Endothelial cell of umbilical vein (primary cell): ENCODE results near the gene SULT2B1. TPM values are rescaled to one million over a fixed set of nuclear protein-coding genes. Genes with fewer than 3 reads are reported as not detected.
A peak's percentile ranks its signal among the peaks of the same experiment; 100 is the strongest.

Experiments
- BruUV-seq: library from RNA; stranded (reverse); fragments of 400-500 nt; replicated peaks from 2 replicates; lab custom pipeline; 2021; lab: Mats Ljungman, UMichigan
- CTCF ChIA-PET: fragments of 300-600, 350-600 bp; sonication (Branson Sonifier 250); formaldehyde crosslinking; loops from one replicate; lab custom pipeline; 2021; ENCODE audit warnings: antibody characterized with exemption, inconsistent platforms; lab: Charles Lee
- POLR2A ChIA-PET: fragments of 300-600, 350-600 bp; sonication (Branson Sonifier 250); formaldehyde crosslinking; loops from one replicate; lab custom pipeline; 2021; ENCODE audit warnings: antibody characterized with exemption, inconsistent platforms; lab: Charles Lee
- DNase-seq: peaks from one replicate; pipeline ENCODE4 v3.0.0-alpha.2; 2011; ENCODE audit warnings: low read depth, low spot score
- FAIRE-seq: peaks from 2 replicates; lab custom pipeline; 2011; peaks lifted over from hg19 to GRCh38; lab: Jason Lieb, UNC
- H2AFZ ChIP-seq: 2 replicates; pipeline ENCODE4 v1.6.0; 2012; ENCODE audit warnings: low read depth, low read length, control low read depth, inconsistent platforms
- H3K27ac ChIP-seq: 2 replicates; pipeline ENCODE4 v1.5.1; 2011; ENCODE audit warnings: low read depth, mild to moderate bottlenecking, control low read depth, low read length, moderate library complexity; ENCODE audit not compliant: insufficient read depth
- H3K27me3 ChIP-seq, 2 experiments: 2 replicates each; pipeline versions ENCODE4 v1.6.0 to v1.6.1; 2011; ENCODE audit warnings: low read length in 2 of 2, mixed read lengths in 1 of 2; ENCODE audit not compliant: control insufficient read depth in 2 of 2, insufficient read depth in 2 of 2
- H3K36me3 ChIP-seq, 2 experiments: 2 replicates in 1 of 2; 3 replicates in 1 of 2; pipeline ENCODE4 v1.5.1; 2011; ENCODE audit warnings: low read length in 2 of 2, mild to moderate bottlenecking in 1 of 2, moderate library complexity in 1 of 2; ENCODE audit not compliant: control insufficient read depth in 2 of 2, insufficient read depth in 2 of 2; ENCODE audit errors: extremely low read depth in 1 of 2
- H3K4me1 ChIP-seq: 3 replicates; pipeline ENCODE4 v1.5.1; 2011; ENCODE audit warnings: mild to moderate bottlenecking, low read length; ENCODE audit not compliant: control insufficient read depth, insufficient read depth; ENCODE audit errors: extremely low read depth
- H3K4me2 ChIP-seq: 2 replicates; pipeline ENCODE4 v1.6.1; 2011; ENCODE audit warnings: low read length, control low read depth, mixed read lengths; ENCODE audit not compliant: insufficient read depth
- H3K4me3 ChIP-seq, 3 experiments: fragments of 200-600 bp in 1 of 3; sonication (generic), shearing (Covaris generic) in 1 of 3; replicated peaks in 1 of 3; 2 replicates each; pipeline ENCODE4 v1.5.1; 2011 to 2016; ENCODE audit warnings: control low read depth in 3 of 3, low read length in 3 of 3, mild to moderate bottlenecking in 2 of 3, inconsistent platforms in 1 of 3, low read depth in 1 of 3, moderate library complexity in 1 of 3; ENCODE audit not compliant: insufficient read depth in 1 of 3
- H3K79me2 ChIP-seq: 2 replicates; pipeline ENCODE4 v1.6.0; 2012; ENCODE audit warnings: low read length, inconsistent platforms; ENCODE audit not compliant: control insufficient read depth, insufficient read depth
- H3K9ac ChIP-seq: replicated peaks from 2 replicates; pipeline ENCODE3; 2011; ENCODE audit warnings: low read length, control low read depth; ENCODE audit not compliant: insufficient read depth; ENCODE audit errors: extremely low read depth
- H3K9me1 ChIP-seq: replicated peaks from 3 replicates; pipeline ENCODE4 v1.6.0; 2011; ENCODE audit warnings: mild to moderate bottlenecking, low read length; ENCODE audit not compliant: control insufficient read depth, insufficient read depth; ENCODE audit errors: extremely low read depth
- H3K9me3 ChIP-seq: replicated peaks from 2 replicates; pipeline ENCODE4 v1.5.1; 2012; ENCODE audit warnings: low read length, inconsistent platforms; ENCODE audit not compliant: control insufficient read depth, insufficient read depth
- H4K20me1 ChIP-seq: replicated peaks from 2 replicates; pipeline ENCODE3; 2011; ENCODE audit warnings: mild to moderate bottlenecking, low read length; ENCODE audit not compliant: control insufficient read depth, insufficient read depth; ENCODE audit errors: extremely low read depth
- CTCF ChIP-seq, 2 donors: IDR thresholded peaks; 1 replicate in 1 of 2; 2 replicates in 1 of 2; pipeline ENCODE4 v1.5.1; 2011; ENCODE audit warnings: low read length in 2 of 2, mild to moderate bottlenecking in 2 of 2, moderate library complexity in 2 of 2, control low read depth in 1 of 2, inconsistent platforms in 1 of 2, low read depth in 1 of 2; ENCODE audit not compliant: insufficient read depth in 1 of 2; ENCODE audit errors: extremely low read depth in 1 of 2
- GATA2 ChIP-seq: IDR thresholded peaks from 2 replicates; pipeline ENCODE4 v1.7.0; 2011; ENCODE audit warnings: low read depth, mild to moderate bottlenecking, moderate library complexity, mixed read lengths, low read length; ENCODE audit not compliant: insufficient read length, insufficient read depth
- JUN ChIP-seq: IDR thresholded peaks from 2 replicates; pipeline ENCODE4 v1.6.1; 2011; ENCODE audit warnings: borderline replicate concordance, low read depth; ENCODE audit not compliant: insufficient read length, insufficient read depth
- MAX ChIP-seq: IDR thresholded peaks from 2 replicates; pipeline ENCODE4 v1.6.1; 2011; ENCODE audit not compliant: insufficient read depth, insufficient read length
- POLR2A ChIP-seq: IDR thresholded peaks from 2 replicates; pipeline ENCODE4 v1.6.1; 2012; ENCODE audit warnings: low read depth, mild to moderate bottlenecking, control low read depth, low read length
- POLR2AphosphoS5 ChIP-seq: IDR thresholded peaks from 2 replicates; pipeline ENCODE4 v1.6.1; 2012; ENCODE audit warnings: low read depth, mild to moderate bottlenecking, control low read depth, low read length, moderate library complexity; ENCODE audit not compliant: insufficient read depth
- dilution Hi-C: fragments of 300-500 bp; cut with MboI; formaldehyde crosslinking; loops from one replicate; pipeline ENCODE4 v1.15.0; 2019; ENCODE audit warnings: low sequenced_read_pairs; ENCODE audit not compliant: extremely low pct_ligation_motif_present
- intact Hi-C: fragments of 100-400 bp; cut with micrococcal nuclease; formaldehyde crosslinking; loops from one replicate; pipeline ENCODE4 v1.10.0; 2022
- polyA plus RNA-seq, 4 experiments: library from polyadenylated mRNA; depleted of rRNA in 3 of 4; stranded (reverse) in 3 of 4; unstranded in 1 of 4; fragments of >200 nt; gene quantifications; 2 replicates each; pipeline versions ENCODE4 v1.2.1 to v1.2.3, GENCODE V29; 2011 to 2012; ENCODE audit warnings: missing spikeins in 1 of 4
- total RNA-seq: library from RNA; stranded (reverse); gene quantifications from 2 replicates; pipeline ENCODE4 v1.2.3, GENCODE V29; 2021

The SULT2B1 gene
- total and polyA plus RNA-seq, 2 donors (not counting 3 experiments of a cell fraction or from before 2014, with no cell fraction given), result not detected

GRCh38 chr19:48630296-48631063 is 78.5 kb downstream of the SULT2B1 start:
- BruUV-seq, result no TSS peak
- dilution Hi-C loops, result no loop called here
- Histone ChIP-seq H3K9ac (peak overlapping the region; percentile 48), H3K9me3 (no peaks in the 10 kb centered on the region), H3K79me2 (no peaks in the 10 kb centered on the region), H4K20me1 (no peaks in the 10 kb centered on the region), H3K4me2 (peak overlapping the region; percentile 60), H3K9me1 (no peaks in the 10 kb centered on the region), H3K4me3 (peak overlapping the region; percentile 6 to 19 (median 17)), H3K27ac (peak overlapping the region; percentile 13), H2AFZ (peak overlapping the region; percentile 33), H3K27me3 (no peaks in the 10 kb centered on the region), H3K4me1 (peaks cover 25% of the 10 kb centered on the region), H3K36me3 (peaks cover 0 to 2% of the 10 kb centered on the region in 2 experiments)
- peak; percentile 58 for FAIRE-seq
- peak; percentile 70 for DNase-seq
- CTCF ChIA-PET, result interaction anchor here (0.7 to 2.3 kb wide), 16 partner anchors 9 to 340 kb away, joined by 3 to 12 read pairs (median 3); partner anchors contain the start of genes CA11, RPL18 and SPHK2
- intact Hi-C loops, result loop anchor here (10.0 kb wide), 1 partner anchor 364 kb away; the partner anchor contains the start of genes GYS1 and RUVBL2
- POLR2A ChIA-PET, result interaction anchor here (1.0 to 2.0 kb wide), 3 partner anchors 9 to 17 kb away, joined by 3 to 10 read pairs (median 3); partner anchors contain the start of genes RPL18 and SPHK2
- TF ChIP-seq MAX (no peak), GATA2 (no peak), POLR2A (peak; percentile 53), JUN (no peak), POLR2AphosphoS5 (peak; percentile 61), CTCF (IDR thresholded peaks at IDR 0.05; ENCODE audit: extremely low read depth in 1 of 2, insufficient read depth in 1 of 2, low read depth in 1 of 2, low read length in 2 of 2) (peak in 1 of 2 donors; percentile 33)
